Measurements from ENCODE around the gene SPOCK2.

The SPOCK2 gene

DNA sequence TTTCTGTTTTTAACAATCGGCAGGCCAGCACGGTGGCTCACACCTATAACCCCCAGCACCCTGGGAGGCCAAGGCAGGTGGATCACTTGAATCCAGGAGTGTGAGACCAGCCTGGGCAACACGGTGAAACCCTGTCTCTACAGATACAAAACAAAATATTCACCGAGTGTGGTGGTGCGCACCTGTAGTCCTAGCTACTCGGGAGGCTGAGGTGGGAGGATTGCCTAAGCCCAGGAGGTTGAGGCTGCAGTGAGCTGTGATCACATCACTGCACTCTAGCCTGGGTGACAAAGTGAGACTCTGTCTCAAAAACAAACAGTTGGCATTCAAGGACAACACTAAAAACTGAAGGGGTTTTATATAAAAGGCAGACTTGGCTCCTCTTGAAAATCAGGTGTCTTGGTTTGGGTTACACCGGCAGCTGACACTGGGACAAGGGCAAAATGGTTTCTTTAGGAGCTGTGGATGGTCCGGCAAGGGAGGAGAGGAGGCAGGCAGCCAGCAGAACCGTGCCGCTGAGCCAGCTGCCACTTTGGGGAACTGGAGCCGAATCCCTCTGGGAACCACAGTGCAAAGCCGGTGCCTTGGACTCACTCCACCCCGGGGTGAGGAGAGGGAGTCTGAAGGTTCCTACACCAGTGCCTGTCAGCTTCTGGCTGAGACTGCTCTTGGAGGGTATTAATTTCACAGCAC is 71.6 kb downstream of the SPOCK2 start:
- TF ChIP-seq, protein P1, sequence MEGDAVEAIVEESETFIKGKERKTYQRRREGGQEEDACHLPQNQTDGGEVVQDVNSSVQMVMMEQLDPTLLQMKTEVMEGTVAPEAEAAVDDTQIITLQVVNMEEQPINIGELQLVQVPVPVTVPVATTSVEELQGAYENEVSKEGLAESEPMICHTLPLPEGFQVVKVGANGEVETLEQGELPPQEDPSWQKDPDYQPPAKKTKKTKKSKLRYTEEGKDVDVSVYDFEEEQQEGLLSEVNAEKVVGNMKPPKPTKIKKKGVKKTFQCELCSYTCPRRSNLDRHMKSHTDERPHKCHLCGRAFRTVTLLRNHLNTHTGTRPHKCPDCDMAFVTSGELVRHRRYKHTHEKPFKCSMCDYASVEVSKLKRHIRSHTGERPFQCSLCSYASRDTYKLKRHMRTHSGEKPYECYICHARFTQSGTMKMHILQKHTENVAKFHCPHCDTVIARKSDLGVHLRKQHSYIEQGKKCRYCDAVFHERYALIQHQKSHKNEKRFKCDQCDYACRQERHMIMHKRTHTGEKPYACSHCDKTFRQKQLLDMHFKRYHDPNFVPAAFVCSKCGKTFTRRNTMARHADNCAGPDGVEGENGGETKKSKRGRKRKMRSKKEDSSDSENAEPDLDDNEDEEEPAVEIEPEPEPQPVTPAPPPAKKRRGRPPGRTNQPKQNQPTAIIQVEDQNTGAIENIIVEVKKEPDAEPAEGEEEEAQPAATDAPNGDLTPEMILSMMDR (conservative IDR thresholded peaks at IDR 0.05; ENCODE audit: low read depth, low read length), result no peak
- no peak overlapping the region for H3K4me3 ChIP-seq (ENCODE audit: low read depth, low read length)
- no peak for DNase-seq (ENCODE audit: low read depth)

DNA sequence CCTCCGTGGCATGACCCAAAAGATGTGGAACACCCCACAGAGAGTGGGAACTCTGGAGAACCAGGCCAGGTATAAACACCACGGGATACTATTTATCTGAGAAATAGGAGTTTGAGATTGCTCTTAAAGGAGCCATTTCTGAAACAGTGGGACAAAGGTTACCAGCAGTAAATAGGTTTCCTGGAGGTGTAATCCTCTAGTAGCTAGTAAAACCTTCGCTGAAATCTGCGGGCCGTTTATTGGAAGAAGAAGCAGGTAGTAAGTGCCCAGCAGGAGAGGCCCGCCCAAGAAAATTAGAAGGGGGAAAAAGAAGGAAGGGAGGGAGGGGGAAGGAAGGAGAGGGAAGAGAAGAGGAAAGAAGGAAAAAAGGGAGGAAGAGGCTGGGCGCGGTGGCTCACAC is 72.5 kb downstream of the SPOCK2 start:
- no peak overlapping the region for H3K4me3 ChIP-seq (ENCODE audit: low read depth, low read length)
- no peak for DNase-seq (ENCODE audit: low read depth)
- TF ChIP-seq, protein P1 (conservative IDR thresholded peaks at IDR 0.05; ENCODE audit: low read depth, low read length), result no peak

DNA sequence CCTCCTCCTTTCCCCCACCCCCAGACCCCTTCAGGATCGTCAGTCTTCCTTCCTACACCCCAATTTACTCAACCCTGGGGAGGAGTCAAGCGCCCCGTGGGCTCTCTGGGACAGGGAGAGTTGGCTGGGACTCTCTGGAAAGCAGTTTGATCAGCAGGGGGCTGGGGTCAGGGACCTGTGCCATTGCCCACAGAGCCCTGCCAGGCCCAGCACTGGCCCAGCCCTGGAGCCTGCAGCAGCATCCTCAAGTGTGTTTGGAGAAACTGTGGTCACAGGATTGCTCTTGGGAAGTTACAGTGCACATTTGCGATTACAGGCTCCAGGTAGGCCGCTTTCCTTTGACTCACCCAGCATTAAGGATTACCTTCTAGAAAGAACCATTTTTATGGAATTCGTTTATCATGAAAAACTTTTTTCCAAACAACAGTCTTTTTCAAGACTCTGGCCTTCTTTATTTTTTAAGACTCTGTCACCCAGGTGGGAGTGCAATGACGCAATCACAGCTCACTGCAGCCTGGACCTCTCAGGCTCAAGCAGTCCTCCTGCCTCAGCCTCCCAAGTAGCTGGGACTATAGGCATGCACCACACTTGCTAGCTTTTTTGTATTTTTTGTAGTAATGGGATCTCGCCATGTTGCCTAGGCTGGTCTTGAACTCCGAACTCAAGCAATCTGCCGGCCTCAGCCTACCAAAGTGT is 73.4 kb downstream of the SPOCK2 start:
- TF ChIP-seq, protein P1 (conservative IDR thresholded peaks at IDR 0.05; ENCODE audit: low read depth, low read length), result no peak
- H3K4me3 ChIP-seq (ENCODE audit: low read depth, low read length), result no peak overlapping the region
- no peak for DNase-seq (ENCODE audit: low read depth)

DNA sequence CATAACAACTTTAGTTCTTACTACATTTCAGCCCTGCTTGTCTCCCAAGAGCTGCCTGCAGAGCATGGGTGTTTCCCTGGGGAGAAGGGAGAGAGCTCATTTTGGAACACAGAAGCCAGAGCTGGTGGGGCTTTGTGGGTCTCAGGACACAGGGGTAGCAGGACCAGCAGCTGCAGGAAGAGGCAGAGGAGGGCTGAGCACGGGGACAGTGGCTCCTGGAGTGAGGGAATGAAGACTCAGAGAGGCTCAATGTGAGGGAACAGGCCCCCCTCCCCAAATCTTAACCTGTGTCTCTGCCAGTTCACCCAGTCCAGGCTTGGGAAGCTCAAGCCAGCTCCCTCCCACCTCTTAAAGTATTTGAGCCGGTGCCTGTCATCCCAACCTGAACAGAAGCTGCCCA is 74.2 kb downstream of the SPOCK2 start:
- TF ChIP-seq, protein P1 (conservative IDR thresholded peaks at IDR 0.05; ENCODE audit: low read depth, low read length), result no peak
- H3K4me3 ChIP-seq (ENCODE audit: low read depth, low read length), result no peak overlapping the region
- DNase-seq (ENCODE audit: low read depth), result no peak

DNA sequence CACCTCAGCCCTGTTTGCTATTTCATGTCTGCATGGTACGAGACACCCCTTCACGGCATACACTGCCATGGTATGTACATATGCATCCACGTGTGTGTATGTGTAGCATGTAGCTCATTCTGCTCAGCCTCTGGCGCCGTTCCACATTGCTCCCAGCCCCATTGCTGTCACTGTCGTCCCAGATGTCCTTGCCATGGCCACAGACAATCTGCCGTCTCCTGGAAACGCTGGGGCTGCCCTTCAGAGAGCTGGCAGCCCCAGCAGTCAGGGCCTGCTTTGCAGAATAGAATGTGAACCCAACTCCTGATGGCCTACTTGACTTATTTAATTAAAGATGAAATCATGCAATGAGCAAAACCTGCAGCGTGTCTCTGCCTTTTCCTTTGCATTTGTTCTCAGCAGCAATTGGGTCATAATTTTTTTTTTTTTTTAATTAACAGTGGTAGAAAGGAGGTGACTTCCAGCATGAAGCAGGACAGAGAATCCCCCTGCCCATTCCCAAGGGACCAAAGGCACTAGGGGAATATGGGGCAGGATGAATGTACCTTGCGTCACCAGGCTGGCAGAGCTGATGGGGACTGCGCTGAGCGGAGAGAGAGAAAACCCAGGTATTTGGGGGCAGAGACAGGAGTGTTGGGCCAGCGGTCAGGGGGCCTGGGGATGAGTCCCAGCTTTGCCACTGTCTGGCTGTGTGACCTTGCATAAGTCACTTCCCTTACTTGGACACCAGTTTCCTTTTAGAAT is 75.0 kb downstream of the SPOCK2 start:
- no peak overlapping the region for H3K4me3 ChIP-seq (ENCODE audit: low read depth, low read length)
- TF ChIP-seq, protein P1 (conservative IDR thresholded peaks at IDR 0.05; ENCODE audit: low read depth, low read length), result no peak
- no peak for DNase-seq (ENCODE audit: low read depth)

DNA sequence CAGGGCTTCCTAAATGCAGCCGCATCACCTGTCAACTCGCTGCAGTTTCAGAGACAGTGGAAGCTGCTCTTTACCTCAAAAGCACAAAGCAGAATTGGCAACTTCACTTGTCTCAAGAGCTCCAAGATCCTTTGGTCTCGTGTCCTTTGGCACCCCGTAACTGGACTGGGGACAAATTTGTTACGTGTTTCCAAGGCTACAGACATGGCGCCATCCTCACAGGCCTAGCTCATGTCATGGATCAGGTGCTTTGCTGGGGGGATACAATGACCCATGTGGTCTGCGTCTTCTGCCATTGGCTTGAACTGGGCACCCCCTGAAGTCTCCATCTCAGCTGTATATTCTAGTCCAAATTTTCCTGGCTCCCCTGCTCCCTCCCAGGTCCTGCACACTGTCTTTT is 75.6 kb downstream of the SPOCK2 start:
- TF ChIP-seq, protein P1 (conservative IDR thresholded peaks at IDR 0.05; ENCODE audit: low read depth, low read length), result no peak
- no peak for DNase-seq (ENCODE audit: low read depth)

More for the DNA sequence above, 75.6 kb downstream of the SPOCK2 start:
- H3K4me3 ChIP-seq (ENCODE audit: low read depth, low read length), result no peak overlapping the region
